Suppressor macrophage treated with lipopolysaccharide for 4 hours (primary cell): Measurements from ENCODE around the gene BCL2L13.
"Not testable (repeated sequence)": the region's sequence is repeated elsewhere in the genome, so short reads cannot be mapped to it uniquely, and the experiment has no call there.

Experiments
- DNase-seq: peaks from one replicate; pipeline ENCODE4 v3.0.0-alpha.2; 2020

The BCL2L13 gene

DNA sequence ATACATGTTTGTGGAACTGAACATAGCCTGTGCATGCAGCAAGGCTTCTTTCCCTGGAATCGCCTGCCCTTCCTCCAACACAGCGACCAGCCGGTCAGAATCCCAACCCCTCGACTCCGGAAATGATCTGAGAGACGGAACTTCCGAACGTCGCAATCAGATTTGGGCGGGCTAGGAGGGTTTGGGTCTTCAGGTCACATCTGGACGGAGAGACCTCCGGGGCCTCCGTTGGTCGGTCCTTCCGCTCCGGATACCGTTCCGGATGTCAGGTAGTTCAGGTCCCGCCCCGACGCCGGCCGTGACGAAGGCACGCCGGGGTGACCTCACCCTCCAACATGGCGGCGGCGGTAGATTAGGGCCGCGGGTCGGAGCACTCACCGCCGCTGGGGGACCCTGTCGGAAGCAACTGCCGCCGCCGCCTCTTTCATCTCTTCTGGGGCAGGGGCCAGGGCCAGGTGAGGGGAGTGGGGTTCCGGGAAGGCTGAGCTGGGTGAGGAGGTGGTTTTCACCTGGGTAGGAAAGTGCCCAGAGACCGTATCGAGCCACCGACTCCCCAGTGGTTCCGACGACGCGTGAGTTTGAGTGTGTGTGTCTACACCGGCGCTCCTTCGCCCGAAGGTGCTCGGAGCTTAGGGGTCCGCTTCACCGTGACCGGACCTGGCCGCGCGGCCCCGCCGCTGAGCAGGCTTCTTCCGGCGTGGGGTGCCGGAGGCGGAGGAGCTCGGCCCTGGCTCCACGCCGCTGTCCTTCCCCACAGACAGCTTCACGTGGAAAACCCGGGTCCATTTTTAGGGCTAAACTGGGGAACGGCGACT lies at the start of gene BCL2L13:
TSS of gene BCL2L13 (plus strand) at position 326 of the 815 bp plus-strand sequence. CDS start 16,955 bp downstream, outside the sequence.
- DNase-seq: peak; percentile 92

GRCh38 chr22:17589810-17590375 lies 48.7 kb upstream of the BCL2L13 start:
- DNase-seq: no peak

DNA sequence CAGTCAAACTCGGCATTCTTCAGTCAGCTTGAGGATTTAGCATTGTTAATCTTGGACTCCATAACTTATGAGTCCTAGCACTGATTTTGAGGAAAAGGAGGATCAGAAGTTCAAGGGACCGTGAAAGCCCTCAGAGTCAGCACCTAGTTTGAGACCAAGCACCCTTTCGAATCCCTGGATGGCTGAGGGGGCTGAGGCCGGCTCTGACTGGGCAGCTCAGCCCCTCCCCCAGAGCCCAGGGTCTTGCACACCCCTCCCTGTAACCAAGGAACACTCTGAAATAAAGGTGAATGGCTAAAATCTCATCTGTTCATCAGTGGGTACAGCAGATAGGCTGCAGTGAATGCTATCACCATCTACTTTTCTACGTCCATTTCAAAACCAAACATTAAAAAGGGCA lies 48.0 kb upstream of the BCL2L13 start:
- no peak for DNase-seq

DNA sequence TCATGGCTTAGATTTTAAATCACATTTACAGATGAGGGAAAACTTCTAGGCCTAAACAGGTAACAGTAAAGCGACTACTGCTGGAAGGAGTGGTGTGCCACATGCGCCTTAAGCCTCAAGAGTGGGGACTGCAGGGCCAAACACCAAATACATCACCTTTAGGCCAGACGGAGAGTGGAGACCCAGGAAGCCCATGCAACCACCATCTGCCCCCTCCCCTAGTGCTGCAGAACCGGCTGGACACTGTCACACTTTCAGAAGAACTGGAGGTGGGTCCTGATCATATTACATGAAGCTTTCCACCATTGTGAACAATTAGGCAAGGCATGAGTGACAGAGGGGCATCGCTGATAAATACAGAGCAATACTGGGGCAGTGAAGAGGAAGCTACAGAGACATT lies 46.4 kb upstream of the BCL2L13 start:
- DNase-seq: no peak

DNA sequence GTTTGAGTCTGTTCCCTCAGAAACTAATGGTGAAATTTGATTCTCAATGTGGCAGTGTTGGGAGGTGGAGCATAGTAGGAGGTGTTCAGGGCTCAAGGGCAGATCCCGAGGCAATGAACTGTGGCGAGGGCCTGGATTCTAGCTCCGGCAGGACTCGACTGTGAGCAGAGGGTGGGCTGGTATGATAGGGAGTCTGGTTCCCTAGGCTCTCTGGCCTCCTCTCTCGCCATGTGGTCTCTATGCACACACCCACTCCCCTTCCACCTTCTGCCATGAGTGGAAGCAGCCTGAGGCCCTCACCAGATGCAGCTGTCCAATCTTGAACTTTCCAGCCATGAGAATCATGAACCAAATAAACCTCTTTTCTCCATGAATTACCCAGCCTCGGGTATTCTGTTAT lies 42.3 kb upstream of the BCL2L13 start:
- no peak for DNase-seq

- no peak for DNase-seq
Observed at GRCh38 chr22:17597217-17597616, 41.3 kb upstream of the BCL2L13 start.

DNA sequence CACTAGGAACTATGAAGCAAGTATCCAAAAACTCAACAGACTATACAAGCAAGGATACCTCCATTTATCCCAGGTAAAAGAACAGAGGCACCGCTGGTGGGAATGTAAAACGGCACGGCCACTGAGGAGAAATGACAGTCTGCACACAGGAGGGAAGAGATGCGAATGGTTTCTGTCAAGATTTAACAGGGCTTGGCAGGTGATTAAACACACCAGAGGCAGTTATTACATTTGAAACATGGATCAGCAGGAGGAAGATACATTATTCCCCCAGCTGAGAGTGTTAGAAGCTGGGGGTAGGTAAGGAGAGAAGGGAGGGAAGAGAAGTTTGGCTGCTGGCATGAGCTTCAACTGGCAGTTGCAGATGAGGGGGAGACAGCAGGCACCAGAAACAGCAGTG lies 40.2 kb upstream of the BCL2L13 start:
- DNase-seq: no peak

DNA sequence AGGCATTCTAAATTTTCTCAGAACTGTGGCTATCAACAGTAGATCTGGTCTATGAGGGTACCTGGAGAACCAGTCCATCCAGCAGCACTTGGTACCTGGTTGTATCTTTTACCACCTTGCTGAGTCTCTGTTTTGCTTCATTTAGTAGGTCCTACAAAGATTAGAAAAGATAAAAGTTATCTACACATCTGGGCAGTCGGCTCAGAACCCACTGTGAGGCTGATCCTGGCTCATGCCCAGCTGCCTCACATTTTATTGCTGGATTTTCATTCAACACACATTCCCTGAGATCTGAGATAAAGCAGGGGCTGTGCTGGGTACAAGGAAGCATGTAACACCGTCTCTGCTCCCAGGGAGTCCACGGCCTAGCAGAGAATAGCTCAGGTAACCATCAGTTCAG lies 37.5 kb upstream of the BCL2L13 start:
- DNase-seq: no peak

GRCh38 chr22:17603668-17604067 lies 34.9 kb upstream of the BCL2L13 start:
- DNase-seq: no peak

DNA sequence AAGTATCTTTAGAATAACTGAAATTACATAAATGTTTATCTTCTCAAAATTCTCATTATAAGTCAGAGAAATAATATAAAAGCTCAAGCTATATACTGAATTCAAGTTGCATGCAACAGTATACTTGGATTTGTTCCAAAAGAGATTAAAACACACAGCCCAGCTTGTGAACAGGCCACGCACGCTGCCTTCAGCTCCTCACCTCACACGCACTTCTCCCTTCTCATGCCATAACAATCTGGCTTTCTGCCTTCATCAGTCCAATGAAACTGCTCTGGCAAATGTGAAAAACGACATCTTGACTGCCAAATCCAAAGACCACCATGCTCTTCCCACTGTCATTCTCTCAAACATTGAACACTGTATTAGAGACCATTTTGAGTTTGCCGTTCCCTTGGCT lies 32.1 kb upstream of the BCL2L13 start:
- DNase-seq: no peak

GRCh38 chr22:17607891-17608521 lies 30.6 kb upstream of the BCL2L13 start:
- DNase-seq: no peak

DNA sequence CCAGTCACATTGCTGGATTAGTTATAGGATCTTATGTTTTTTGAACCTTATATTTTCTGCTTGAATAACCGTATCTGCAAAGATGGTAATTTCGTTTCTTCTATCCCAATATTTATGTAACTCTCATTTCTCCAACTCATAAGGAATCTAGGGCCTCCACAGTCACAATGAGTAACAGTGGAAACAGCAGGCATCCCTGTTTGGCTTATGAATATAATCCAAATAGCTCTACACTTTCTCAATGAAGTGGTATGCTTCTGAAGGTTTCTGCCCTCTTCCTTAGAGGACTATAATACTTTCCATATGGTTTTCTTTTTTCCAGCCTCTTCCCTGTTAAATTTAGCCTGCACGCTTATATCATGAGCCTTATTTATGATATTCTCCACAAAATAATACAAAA lies 26.5 kb upstream of the BCL2L13 start:
- DNase-seq: no peak

- no peak for DNase-seq
Observed at GRCh38 chr22:17613280-17613679, 25.3 kb upstream of the BCL2L13 start.

DNA sequence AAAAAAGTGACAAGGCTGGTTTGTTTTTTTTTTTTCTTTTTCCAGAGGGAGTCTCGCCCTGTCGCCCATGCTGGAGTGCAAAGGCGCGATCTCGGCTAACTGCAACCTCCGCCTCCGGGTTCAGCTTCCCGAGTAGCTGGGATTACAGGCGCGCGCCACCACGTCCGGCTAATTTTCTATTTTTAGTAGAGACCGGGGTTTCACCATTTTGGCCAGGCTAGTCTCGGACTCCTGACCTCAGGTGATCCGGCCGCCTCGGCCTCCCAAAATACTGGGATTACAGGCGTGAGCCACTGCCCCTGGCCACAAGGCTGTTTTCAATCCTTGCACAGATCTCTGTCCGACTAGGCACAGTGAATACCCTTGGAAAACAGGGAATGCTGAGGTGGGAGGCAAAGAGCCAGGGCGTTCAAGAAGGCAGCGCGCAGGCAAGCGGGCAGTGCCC lies 10.6 kb upstream of the BCL2L13 start:
- no peak for DNase-seq

DNA sequence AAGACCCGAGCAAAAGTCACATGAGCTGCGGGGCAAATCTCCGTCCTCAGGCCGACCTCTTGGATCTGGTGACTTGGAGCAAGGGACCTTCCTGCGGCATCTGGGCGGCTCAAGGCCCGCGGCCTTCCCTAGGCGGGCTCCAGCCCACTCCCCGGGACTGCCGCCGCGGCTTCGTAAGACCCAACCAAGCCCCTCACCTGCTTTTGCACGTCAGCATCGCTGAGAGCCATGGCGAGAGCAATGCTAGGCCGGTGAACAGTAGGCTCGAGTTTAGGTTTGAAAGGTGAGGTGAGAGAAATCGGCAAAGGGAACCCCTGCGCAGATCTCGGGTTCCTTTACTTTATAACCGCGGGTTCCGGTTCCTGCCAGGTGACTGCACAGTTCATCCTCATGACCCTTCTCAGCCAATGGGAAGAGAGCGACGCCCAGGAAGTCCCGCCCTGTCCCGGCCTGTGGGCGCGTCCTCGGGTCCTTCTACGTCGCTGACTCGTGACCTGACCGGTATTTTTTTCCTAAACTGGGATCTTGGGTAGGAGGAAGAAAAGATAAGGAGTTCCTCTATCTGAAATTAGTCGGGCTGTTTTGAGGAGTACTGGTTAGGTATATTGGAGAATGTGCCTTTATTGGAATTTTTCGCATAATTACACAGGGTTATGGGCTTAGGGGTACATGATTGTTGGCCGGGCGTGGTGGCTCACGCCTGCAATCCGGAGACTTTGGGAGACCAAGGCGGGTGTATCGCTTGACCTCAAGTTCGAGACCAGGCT lies 10.0 kb upstream of the BCL2L13 start, which contains the start of gene ATP6V1E1:
TSS of gene ATP6V1E1 (minus strand) at position 344 of the 767 bp plus-strand sequence. CDS start at position 230, 114 bp downstream.
- DNase-seq: peak; percentile 99

DNA sequence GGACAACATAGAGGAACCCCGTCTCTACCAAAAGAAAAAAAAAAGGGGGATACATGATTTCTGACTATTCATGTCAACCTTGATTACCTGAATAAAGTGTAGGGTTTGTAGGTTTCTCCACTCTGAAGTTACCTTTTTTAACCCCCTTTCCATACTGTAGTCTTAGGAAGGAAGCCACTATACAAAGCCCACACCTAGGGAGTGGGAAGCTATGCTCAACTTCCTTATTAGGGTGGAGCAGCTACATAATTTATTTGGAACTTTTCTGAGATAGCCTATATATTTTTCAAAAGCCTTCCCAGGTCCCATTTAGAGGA lies 9.4 kb upstream of the BCL2L13 start:
- DNase-seq: no peak

GRCh38 chr22:17629641-17630040 lies 8.9 kb upstream of the BCL2L13 start:
- peak; percentile 62 for DNase-seq

DNA sequence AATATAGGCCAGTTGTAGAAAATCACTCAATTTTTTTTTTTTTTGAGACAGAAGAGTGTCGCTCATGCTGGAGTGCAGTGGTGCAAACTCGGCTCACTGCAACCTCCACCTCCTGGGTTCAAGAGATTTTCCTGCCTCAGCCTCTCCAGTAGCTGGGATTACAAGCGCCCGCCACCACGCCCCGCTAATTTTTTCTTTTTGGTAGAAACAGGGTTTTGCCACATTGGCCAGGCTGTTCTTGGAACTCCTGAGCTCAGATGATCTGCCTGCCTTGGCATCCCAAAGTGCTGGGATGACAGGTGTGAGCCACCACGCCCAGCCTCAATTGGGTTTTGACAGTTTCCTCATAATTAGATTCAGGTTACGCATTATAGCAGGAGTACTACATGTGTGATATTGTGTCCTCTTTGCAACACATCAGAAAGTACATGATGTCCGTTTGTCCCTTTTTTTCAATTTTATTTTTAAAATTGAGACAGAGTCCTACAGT lies 7.4 kb upstream of the BCL2L13 start:
- no peak for DNase-seq

- no peak for DNase-seq
Observed at GRCh38 chr22:17633217-17633997, 5.2 kb upstream of the BCL2L13 start.

GRCh38 chr22:17633998-17634323 lies 4.6 kb upstream of the BCL2L13 start:
- no peak for DNase-seq

DNA sequence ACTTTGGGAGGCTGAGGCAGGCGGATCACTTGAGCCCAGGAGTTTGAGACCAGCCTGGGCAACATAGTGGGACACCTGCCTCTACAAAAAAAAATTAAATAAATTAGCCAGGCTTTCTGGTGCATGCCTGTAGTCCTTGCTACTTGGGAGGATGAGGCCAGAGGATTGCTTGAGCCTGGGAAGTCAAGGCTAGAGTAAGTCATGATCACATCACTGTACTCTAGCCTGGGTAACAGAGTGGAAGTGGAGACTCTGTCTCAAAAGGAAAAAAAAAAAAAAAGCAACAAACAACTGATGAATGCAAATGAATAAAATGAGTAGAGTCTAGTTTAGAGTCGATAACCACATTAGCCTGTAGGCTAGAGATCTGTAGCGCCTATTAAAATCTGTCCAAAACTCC lies 3.9 kb upstream of the BCL2L13 start:
- no peak for DNase-seq

DNA sequence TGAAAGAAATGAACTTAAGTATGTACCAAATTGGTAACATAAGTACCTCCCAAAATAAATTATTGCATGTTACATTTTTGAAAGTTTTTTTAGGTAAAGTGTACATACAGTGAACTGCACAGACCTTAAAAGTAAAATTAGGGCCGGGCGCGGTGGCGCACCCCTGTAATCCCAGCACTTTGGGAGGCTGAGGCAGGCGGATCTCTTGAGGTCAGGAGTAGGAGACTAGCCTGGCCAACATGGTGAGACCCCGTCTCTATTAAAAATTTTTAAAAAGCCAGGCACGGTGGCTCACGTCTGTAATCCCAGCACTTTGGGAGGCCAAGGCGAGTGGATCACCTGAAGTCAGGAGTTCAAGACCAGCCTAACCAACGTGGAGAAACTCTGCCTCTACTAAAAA lies 1.7 kb upstream of the BCL2L13 start:
- not testable (repeated sequence) for DNase-seq
